ENCODE measurements around the gene VOPP1. TPM values are rescaled to one million over a fixed set of nuclear protein-coding genes. Genes with fewer than 3 reads are reported as not detected.

Gene VOPP1
- total RNA-seq, 2 donors from 2014 or later, result 114 to 120 TPM

- peak; percentile 75 for ATAC-seq
- peaks cover 66% of the 10 kb centered on the region for H3K4me1 Mint-ChIP-seq
- H3K9me3 ChIP-seq (ENCODE audit: control insufficient read depth, low read length, poor library complexity, severe bottlenecking), result no peaks in the 10 kb centered on the region
- no peak for DNase-seq
- H3K27me3 Mint-ChIP-seq, result no peaks in the 10 kb centered on the region
- no peak overlapping the region for H3K4me3 Mint-ChIP-seq
- peak overlapping the region; percentile 10 for H3K27ac Mint-ChIP-seq
- H3K36me3 Mint-ChIP-seq (ENCODE audit: low read depth), result peaks cover 2% of the 10 kb centered on the region
These were observed 25.5 kb downstream of the VOPP1 start for GRCh38 chr7:55546814-55547213.

GRCh38 chr7:55545496-55545895 is 26.8 kb downstream of the VOPP1 start:
- DNase-seq, result no peak
- Mint-ChIP-seq H3K4me3 (no peak overlapping the region), H3K4me1 (peaks cover 61% of the 10 kb centered on the region), H3K27me3 (no peaks in the 10 kb centered on the region), H3K36me3 (ENCODE audit: low read depth) (peaks cover 2% of the 10 kb centered on the region), H3K27ac (peak overlapping the region; percentile 10)
- no peaks in the 10 kb centered on the region for H3K9me3 ChIP-seq (ENCODE audit: control insufficient read depth, low read length, poor library complexity, severe bottlenecking)
- ATAC-seq, result no peak

- no peak for ATAC-seq
- Mint-ChIP-seq H3K36me3 (ENCODE audit: low read depth) (peaks cover 3% of the 10 kb centered on the region), H3K27me3 (no peaks in the 10 kb centered on the region), H3K4me1 (peaks cover 54% of the 10 kb centered on the region), H3K27ac (peak overlapping the region; percentile 32), H3K4me3 (no peak overlapping the region)
- H3K9me3 ChIP-seq (ENCODE audit: control insufficient read depth, low read length, poor library complexity, severe bottlenecking), result no peaks in the 10 kb centered on the region
- DNase-seq, result no peak
These were observed 32.0 kb downstream of the VOPP1 start for GRCh38 chr7:55540226-55540858.

- no peaks in the 10 kb centered on the region for H3K27me3 Mint-ChIP-seq
- H3K9me3 ChIP-seq (ENCODE audit: control insufficient read depth, low read length, poor library complexity, severe bottlenecking), result no peaks in the 10 kb centered on the region
- H3K4me3 Mint-ChIP-seq, result no peak overlapping the region
- peaks cover 3% of the 10 kb centered on the region for H3K36me3 Mint-ChIP-seq (ENCODE audit: low read depth)
- H3K4me1 Mint-ChIP-seq, result peaks cover 62% of the 10 kb centered on the region
- ATAC-seq (no peak), DNase-seq (no peak)
- H3K27ac Mint-ChIP-seq, result peak overlapping the region; percentile 32
These were observed 32.9 kb downstream of the VOPP1 start for GRCh38 chr7:55539380-55539779.

GRCh38 chr7:55538538-55538937 is 33.8 kb downstream of the VOPP1 start:
- no peak for DNase-seq
- peaks cover 65% of the 10 kb centered on the region for H3K4me1 Mint-ChIP-seq
- no peak for ATAC-seq
- peak overlapping the region; percentile 98 for H3K27ac Mint-ChIP-seq
- no peak overlapping the region for H3K4me3 Mint-ChIP-seq
- H3K27me3 Mint-ChIP-seq, result no peaks in the 10 kb centered on the region
- H3K36me3 Mint-ChIP-seq (ENCODE audit: low read depth), result peaks cover 3% of the 10 kb centered on the region
- H3K9me3 ChIP-seq (ENCODE audit: control insufficient read depth, low read length, poor library complexity, severe bottlenecking), result no peaks in the 10 kb centered on the region

GRCh38 chr7:55537458-55537990 is 34.8 kb downstream of the VOPP1 start:
- H3K9me3 ChIP-seq (ENCODE audit: control insufficient read depth, low read length, poor library complexity, severe bottlenecking), result no peaks in the 10 kb centered on the region
- peaks cover 3% of the 10 kb centered on the region for H3K36me3 Mint-ChIP-seq (ENCODE audit: low read depth)
- H3K4me1 Mint-ChIP-seq, result peaks cover 71% of the 10 kb centered on the region
- no peaks in the 10 kb centered on the region for H3K27me3 Mint-ChIP-seq
- peak overlapping the region; percentile 98 for H3K27ac Mint-ChIP-seq
- peak overlapping the region; percentile 87 for H3K4me3 Mint-ChIP-seq
- no peak for ATAC-seq
- DNase-seq, result no peak

- Mint-ChIP-seq H3K36me3 (ENCODE audit: low read depth) (peaks cover 2% of the 10 kb centered on the region), H3K27ac (peak overlapping the region; percentile 98), H3K4me3 (peak overlapping the region; percentile 87), H3K4me1 (peaks cover 74% of the 10 kb centered on the region), H3K27me3 (no peaks in the 10 kb centered on the region)
- no peak for ATAC-seq
- H3K9me3 ChIP-seq (ENCODE audit: control insufficient read depth, low read length, poor library complexity, severe bottlenecking), result no peaks in the 10 kb centered on the region
- no peak for DNase-seq
These were observed 35.5 kb downstream of the VOPP1 start for GRCh38 chr7:55536619-55537457.

GRCh38 chr7:55535617-55536016 is 36.7 kb downstream of the VOPP1 start:
- no peak for DNase-seq
- peaks cover 77% of the 10 kb centered on the region for H3K4me1 Mint-ChIP-seq
- H3K4me3 Mint-ChIP-seq, result peak overlapping the region; percentile 87
- H3K9me3 ChIP-seq (ENCODE audit: control insufficient read depth, low read length, poor library complexity, severe bottlenecking), result no peaks in the 10 kb centered on the region
- ATAC-seq, result no peak
- peak overlapping the region; percentile 98 for H3K27ac Mint-ChIP-seq
- peaks cover 2% of the 10 kb centered on the region for H3K36me3 Mint-ChIP-seq (ENCODE audit: low read depth)
- H3K27me3 Mint-ChIP-seq, result no peaks in the 10 kb centered on the region

- Mint-ChIP-seq H3K27ac (peak overlapping the region; percentile 98), H3K4me1 (peaks cover 80% of the 10 kb centered on the region), H3K27me3 (no peaks in the 10 kb centered on the region), H3K4me3 (peak overlapping the region; percentile 87), H3K36me3 (ENCODE audit: low read depth) (no peaks in the 10 kb centered on the region)
- H3K9me3 ChIP-seq (ENCODE audit: control insufficient read depth, low read length, poor library complexity, severe bottlenecking), result no peaks in the 10 kb centered on the region
- DNase-seq (no peak), ATAC-seq (no peak)
These were observed 37.2 kb downstream of the VOPP1 start for GRCh38 chr7:55534916-55535590.

- H3K27me3 Mint-ChIP-seq, result no peaks in the 10 kb centered on the region
- H3K4me1 Mint-ChIP-seq, result peaks cover 86% of the 10 kb centered on the region
- DNase-seq (peak in 2 of 3 donors; percentile 32 to 50), ATAC-seq (peak; percentile 55)
- H3K27ac Mint-ChIP-seq, result peak overlapping the region; percentile 98
- no peaks in the 10 kb centered on the region for H3K9me3 ChIP-seq (ENCODE audit: control insufficient read depth, low read length, poor library complexity, severe bottlenecking)
- H3K36me3 Mint-ChIP-seq (ENCODE audit: low read depth), result no peaks in the 10 kb centered on the region
- peak overlapping the region; percentile 87 for H3K4me3 Mint-ChIP-seq
These were observed 37.9 kb downstream of the VOPP1 start for GRCh38 chr7:55534262-55534915.

GRCh38 chr7:55533729-55534080 is 38.6 kb downstream of the VOPP1 start:
- Mint-ChIP-seq H3K4me3 (peak overlapping the region; percentile 87), H3K4me1 (peaks cover 86% of the 10 kb centered on the region), H3K27ac (peak overlapping the region; percentile 98), H3K36me3 (ENCODE audit: low read depth) (no peaks in the 10 kb centered on the region), H3K27me3 (no peaks in the 10 kb centered on the region)
- peak; percentile 5 for ATAC-seq
- H3K9me3 ChIP-seq (ENCODE audit: control insufficient read depth, low read length, poor library complexity, severe bottlenecking), result no peaks in the 10 kb centered on the region
- no peak for DNase-seq

GRCh38 chr7:55533050-55533728 is 39.1 kb downstream of the VOPP1 start:
- ATAC-seq, result peak; percentile 89
- DNase-seq, result peak; percentile 39 to 73 (median 67)
- H3K27me3 Mint-ChIP-seq, result no peaks in the 10 kb centered on the region
- peak overlapping the region; percentile 87 for H3K4me3 Mint-ChIP-seq
- no peaks in the 10 kb centered on the region for H3K36me3 Mint-ChIP-seq (ENCODE audit: low read depth)
- H3K27ac Mint-ChIP-seq, result peak overlapping the region; percentile 98
- no peaks in the 10 kb centered on the region for H3K9me3 ChIP-seq (ENCODE audit: control insufficient read depth, low read length, poor library complexity, severe bottlenecking)
- H3K4me1 Mint-ChIP-seq, result peaks cover 82% of the 10 kb centered on the region
